H1 (cell line): ENCODE data around the gene PCCA. TPM values are rescaled to one million over a fixed set of nuclear protein-coding genes. Genes with fewer than 3 reads are reported as not detected.

Experiments used
- ASH2L ChIP-seq: fragments of 200-600, 300-600 bp; sonication (generic); IDR thresholded peaks from one replicate; pipeline ENCODE4 v1.7.1; 2017; ENCODE audit warnings: low read length
- BACH1 ChIP-seq: IDR thresholded peaks from 2 replicates; pipeline ENCODE4 v1.6.1; 2012; ENCODE audit warnings: low read length, improper control_type of control experiment
- CHD7 ChIP-seq: fragments of 300-600 bp; sonication (generic); IDR thresholded peaks from 2 replicates; pipeline ENCODE4 v1.7.1; 2012; ENCODE audit warnings: low read length, moderate library complexity, mild to moderate bottlenecking, inconsistent platforms; ENCODE audit not compliant: insufficient replicate concordance
- PHF8 ChIP-seq: fragments of 200-600 bp; sonication (generic); conservative IDR thresholded peaks from 2 replicates; pipeline ENCODE4 v1.7.1; 2012; ENCODE audit warnings: low read depth, mild to moderate bottlenecking, inconsistent platforms, low read length, moderate library complexity
- SP1 ChIP-seq: IDR thresholded peaks from 2 replicates; pipeline ENCODE4 v1.6.1; 2011; ENCODE audit warnings: low read depth, low read length
- SP2 ChIP-seq: IDR thresholded peaks from 2 replicates; pipeline ENCODE4 v1.6.1; 2012; ENCODE audit warnings: mild to moderate bottlenecking, low read length, inconsistent platforms
- SP4 ChIP-seq: IDR thresholded peaks from 2 replicates; pipeline ENCODE4 v1.6.1; 2012; ENCODE audit warnings: low read length, inconsistent platforms
- SRF ChIP-seq: IDR thresholded peaks from 2 replicates; pipeline ENCODE4 v1.6.1; 2011; ENCODE audit warnings: mild to moderate bottlenecking, low read depth, low read length, moderate library complexity
- polyA plus RNA-seq, 7 experiments: library from polyadenylated mRNA; depleted of rRNA in 3 of 7; stranded (reverse) in 5 of 7; unstranded in 2 of 7; fragments of >200 nt in 5 of 7; fragments of 200-250 nt in 2 of 7; gene quantifications; 1 replicate in 5 of 7; 2 replicates in 1 of 7; 4 replicates in 1 of 7; pipeline versions ENCODE4 v1.2.1 to v1.2.3, GENCODE V29; 2011 to 2013; ENCODE audit warnings: missing spikeins in 2 of 7, mixed read lengths in 2 of 7
- total RNA-seq: library from RNA; stranded (reverse); fragmentation: NEBNext Ultra II Directional; extraction: Animal tissue kit (Norgen Biotek cat#: 25700); gene quantifications from 2 replicates; pipeline ENCODE4 v1.2.1, GENCODE V29; 2021

PCCA gene
- total and polyA plus RNA-seq, 2 of the 8 experiments (the other 6 are each of a cell fraction or from before 2014, with no cell fraction given), result 18.4 to 49.8 TPM

- no peak for TF ChIP-seq CHD7
- no peak for TF ChIP-seq SP1
- no peak for TF ChIP-seq BACH1
- TF ChIP-seq SP4, result no peak
- no peak for TF ChIP-seq SRF
- TF ChIP-seq SP2, result no peak
- TF ChIP-seq PHF8, result no peak
- TF ChIP-seq ASH2L, result no peak
These were observed 186.1 kb downstream of the PCCA start (continued) for GRCh38 chr13:100274942-100275506.
